ENCODE results near the gene RASSF7. TPM values are rescaled to one million over a fixed set of nuclear protein-coding genes. Genes with fewer than 3 reads are reported as not detected.

Gene RASSF7
- total and polyA plus RNA-seq, 10 of the 15 experiments (the other 5 are each of a cell fraction or from before 2014, with no cell fraction given), result 0.39 to 29.7 (median 13.2) TPM

DNA sequence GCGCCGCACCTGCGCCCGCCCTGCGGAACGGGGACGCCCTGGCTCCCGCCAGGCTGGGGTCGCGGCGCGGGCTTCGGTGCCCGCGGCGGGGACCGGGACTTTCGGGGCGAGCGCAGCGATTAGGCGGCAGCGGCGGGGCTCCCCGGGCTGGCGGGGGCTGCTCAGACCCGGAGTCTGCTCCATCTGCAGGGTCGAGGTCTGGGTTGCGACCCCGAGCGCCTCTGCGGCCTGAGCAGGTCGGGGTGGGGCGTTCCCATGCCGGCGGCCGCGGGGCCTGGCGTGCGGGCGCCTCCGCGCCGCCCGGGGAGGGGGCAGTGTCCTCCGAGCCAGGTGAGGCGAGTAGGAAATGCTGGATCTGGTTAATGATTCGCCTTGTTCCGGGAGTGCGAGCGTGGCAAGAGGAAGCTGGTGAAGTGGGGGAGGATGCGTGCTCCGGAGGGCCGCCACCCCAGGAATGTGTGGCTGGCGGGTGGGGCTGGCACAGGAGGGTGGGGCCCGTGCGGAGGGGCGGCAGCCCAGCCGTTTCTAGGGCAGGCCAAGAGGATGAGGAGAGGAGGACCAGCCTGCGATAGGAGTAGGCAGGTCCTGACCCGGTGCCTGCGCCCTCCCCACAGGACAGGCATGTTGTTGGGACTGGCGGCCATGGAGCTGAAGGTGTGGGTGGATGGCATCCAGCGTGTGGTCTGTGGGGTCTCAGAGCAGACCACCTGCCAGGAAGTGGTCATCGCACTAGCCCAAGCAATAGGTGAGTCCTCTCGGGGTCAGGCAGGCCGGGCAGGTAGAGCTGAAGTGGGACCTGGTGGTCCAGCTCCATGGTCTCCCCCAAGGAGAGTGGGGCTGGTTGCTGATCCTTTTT is 606 bp downstream of the RASSF7 start:
- no TSS peak for BruUV-seq (replicated peaks)
- H3K36me3 ChIP-seq (ENCODE audit: control insufficient read depth in 2 of 2, insufficient read depth in 2 of 2, low read length in 1 of 2), result no peaks in the 10 kb centered on the region; a peak in 1 of 4 replicates
- H3K4me2 ChIP-seq (ENCODE audit: control insufficient read depth, insufficient read depth), result peak overlapping the region; percentile 85
- FAIRE-seq (peak; percentile 49), DNase-seq (ENCODE audit: low read depth, low spot score) (no peak), ATAC-seq (peak; percentile 34)
- H3K9me3 ChIP-seq (replicated peaks; ENCODE audit: control insufficient read depth, insufficient read depth, low read length), result no peaks in the 10 kb centered on the region
- in situ Hi-C loops (cut with MboI) (no loop called here), intact Hi-C loops (cut with micrococcal nuclease; ENCODE audit: unreplicated experiment) (no loop called here)
- CTCF ChIA-PET, result no interaction called here
- 7% methylated on average over 53 of the region's 67 CpGs for WGBS (ENCODE audit: insufficient coverage, insufficient replicate concordance, low lambda C conversion rate, missing lambda C conversion rate)
- no peaks in the 10 kb centered on the region for H4K20me1 ChIP-seq (ENCODE audit: control insufficient read depth, insufficient read depth)
- POLR2A ChIA-PET, result interaction anchor here (1.1 kb wide), 1 partner anchor 165 kb away, joined by 4 read pairs; no protein-coding TSS in a partner anchor
- H3K4me3 ChIP-seq, result peak overlapping the region; percentile 89
- H2AFZ ChIP-seq (ENCODE audit: control insufficient read depth, low read depth, low read length), result peak overlapping the region; percentile 78
- RAD21 ChIA-PET (ENCODE audit: unreplicated experiment), result interaction anchor here (0.8 kb wide), 1 partner anchor 164 kb away, joined by 3 read pairs; no protein-coding TSS in a partner anchor
- H3K27me3 ChIP-seq (replicated peaks in 1 of 2; ENCODE audit: control insufficient read depth in 2 of 2, insufficient read depth in 2 of 2, low read length in 1 of 2), result peaks cover 0 to 5% of the 10 kb centered on the region in 2 experiments; a peak in 2 of 4 replicates
- H3K9ac ChIP-seq (ENCODE audit: control insufficient read depth, insufficient read depth, low read length), result peak overlapping the region; percentile 51
- SMC1A ChIA-PET (ENCODE audit: uncharacterized antibody, unreplicated experiment), result no interaction called here
- peak overlapping the region; percentile 37; the same call in 1 of the 2 replicates for H3K27ac ChIP-seq (ENCODE audit: control insufficient read depth, insufficient read depth)
- peaks cover 5% of the 10 kb centered on the region for H3K4me1 ChIP-seq (ENCODE audit: control insufficient read depth, insufficient read depth, low read length)
- peaks cover 11% of the 10 kb centered on the region for H3K79me2 ChIP-seq (ENCODE audit: control insufficient read depth, insufficient read depth, low read length)
- no peak for TF ChIP-seq TCF12 (IDR thresholded peaks at IDR 0.05; ENCODE audit: low read depth, low read length)
- TF ChIP-seq ESRRA (IDR thresholded peaks at IDR 0.05; ENCODE audit: low read length), result no peak
- TF ChIP-seq, protein P1, sequence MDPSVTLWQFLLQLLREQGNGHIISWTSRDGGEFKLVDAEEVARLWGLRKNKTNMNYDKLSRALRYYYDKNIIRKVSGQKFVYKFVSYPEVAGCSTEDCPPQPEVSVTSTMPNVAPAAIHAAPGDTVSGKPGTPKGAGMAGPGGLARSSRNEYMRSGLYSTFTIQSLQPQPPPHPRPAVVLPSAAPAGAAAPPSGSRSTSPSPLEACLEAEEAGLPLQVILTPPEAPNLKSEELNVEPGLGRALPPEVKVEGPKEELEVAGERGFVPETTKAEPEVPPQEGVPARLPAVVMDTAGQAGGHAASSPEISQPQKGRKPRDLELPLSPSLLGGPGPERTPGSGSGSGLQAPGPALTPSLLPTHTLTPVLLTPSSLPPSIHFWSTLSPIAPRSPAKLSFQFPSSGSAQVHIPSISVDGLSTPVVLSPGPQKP (IDR thresholded peaks at IDR 0.05; ENCODE audit: low read depth, low read length), result no peak
- TF ChIP-seq RELA (IDR thresholded peaks at IDR 0.05; ENCODE audit: borderline replicate concordance, partially characterized antibody), result no peak
- TF ChIP-seq, protein P2, sequence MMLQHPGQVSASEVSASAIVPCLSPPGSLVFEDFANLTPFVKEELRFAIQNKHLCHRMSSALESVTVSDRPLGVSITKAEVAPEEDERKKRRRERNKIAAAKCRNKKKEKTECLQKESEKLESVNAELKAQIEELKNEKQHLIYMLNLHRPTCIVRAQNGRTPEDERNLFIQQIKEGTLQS (IDR thresholded peaks at IDR 0.05; ENCODE audit: borderline replicate concordance, extremely low read depth, low read depth, low read length), result no peak
- TF ChIP-seq, protein P3, sequence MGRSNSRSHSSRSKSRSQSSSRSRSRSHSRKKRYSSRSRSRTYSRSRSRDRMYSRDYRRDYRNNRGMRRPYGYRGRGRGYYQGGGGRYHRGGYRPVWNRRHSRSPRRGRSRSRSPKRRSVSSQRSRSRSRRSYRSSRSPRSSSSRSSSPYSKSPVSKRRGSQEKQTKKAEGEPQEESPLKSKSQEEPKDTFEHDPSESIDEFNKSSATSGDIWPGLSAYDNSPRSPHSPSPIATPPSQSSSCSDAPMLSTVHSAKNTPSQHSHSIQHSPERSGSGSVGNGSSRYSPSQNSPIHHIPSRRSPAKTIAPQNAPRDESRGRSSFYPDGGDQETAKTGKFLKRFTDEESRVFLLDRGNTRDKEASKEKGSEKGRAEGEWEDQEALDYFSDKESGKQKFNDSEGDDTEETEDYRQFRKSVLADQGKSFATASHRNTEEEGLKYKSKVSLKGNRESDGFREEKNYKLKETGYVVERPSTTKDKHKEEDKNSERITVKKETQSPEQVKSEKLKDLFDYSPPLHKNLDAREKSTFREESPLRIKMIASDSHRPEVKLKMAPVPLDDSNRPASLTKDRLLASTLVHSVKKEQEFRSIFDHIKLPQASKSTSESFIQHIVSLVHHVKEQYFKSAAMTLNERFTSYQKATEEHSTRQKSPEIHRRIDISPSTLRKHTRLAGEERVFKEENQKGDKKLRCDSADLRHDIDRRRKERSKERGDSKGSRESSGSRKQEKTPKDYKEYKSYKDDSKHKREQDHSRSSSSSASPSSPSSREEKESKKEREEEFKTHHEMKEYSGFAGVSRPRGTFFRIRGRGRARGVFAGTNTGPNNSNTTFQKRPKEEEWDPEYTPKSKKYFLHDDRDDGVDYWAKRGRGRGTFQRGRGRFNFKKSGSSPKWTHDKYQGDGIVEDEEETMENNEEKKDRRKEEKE (IDR thresholded peaks at IDR 0.05), result no peak
- no peak for TF ChIP-seq CREB1 (IDR thresholded peaks at IDR 0.05; ENCODE audit: low read depth)
- no peak for TF ChIP-seq NR2C1 (IDR thresholded peaks at IDR 0.05)
- TF ChIP-seq LARP7 (IDR thresholded peaks at IDR 0.05), result peak; percentile 93; the same call in 1 of the 2 replicates
- no peak for TF ChIP-seq STAT1 (conservative IDR thresholded peaks at IDR 0.05)
- peak; percentile 37 for TF ChIP-seq KLF5 (IDR thresholded peaks at IDR 0.05; ENCODE audit: partially characterized antibody)
- TF ChIP-seq ZNF384 (IDR thresholded peaks at IDR 0.05; ENCODE audit: borderline replicate concordance, low read depth, low read length), result no peak
- no peak for TF ChIP-seq ZSCAN29 (IDR thresholded peaks at IDR 0.05)
- TF ChIP-seq, protein P4, sequence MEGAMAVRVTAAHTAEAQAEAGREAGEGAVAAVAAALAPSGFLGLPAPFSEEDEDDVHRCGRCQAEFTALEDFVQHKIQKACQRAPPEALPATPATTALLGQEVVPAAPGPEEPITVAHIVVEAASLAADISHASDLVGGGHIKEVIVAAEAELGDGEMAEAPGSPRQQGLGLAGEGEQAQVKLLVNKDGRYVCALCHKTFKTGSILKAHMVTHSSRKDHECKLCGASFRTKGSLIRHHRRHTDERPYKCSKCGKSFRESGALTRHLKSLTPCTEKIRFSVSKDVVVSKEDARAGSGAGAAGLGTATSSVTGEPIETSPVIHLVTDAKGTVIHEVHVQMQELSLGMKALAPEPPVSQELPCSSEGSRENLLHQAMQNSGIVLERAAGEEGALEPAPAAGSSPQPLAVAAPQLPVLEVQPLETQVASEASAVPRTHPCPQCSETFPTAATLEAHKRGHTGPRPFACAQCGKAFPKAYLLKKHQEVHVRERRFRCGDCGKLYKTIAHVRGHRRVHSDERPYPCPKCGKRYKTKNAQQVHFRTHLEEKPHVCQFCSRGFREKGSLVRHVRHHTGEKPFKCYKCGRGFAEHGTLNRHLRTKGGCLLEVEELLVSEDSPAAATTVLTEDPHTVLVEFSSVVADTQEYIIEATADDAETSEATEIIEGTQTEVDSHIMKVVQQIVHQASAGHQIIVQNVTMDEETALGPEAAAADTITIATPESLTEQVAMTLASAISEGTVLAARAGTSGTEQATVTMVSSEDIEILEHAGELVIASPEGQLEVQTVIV (IDR thresholded peaks at IDR 0.05; ENCODE audit: borderline replicate concordance, partially characterized antibody), result no peak
- no peak for TF ChIP-seq SPI1 (IDR thresholded peaks at IDR 0.05; ENCODE audit: borderline replicate concordance, insufficient read depth, low read depth, low read length)

Measured in GM12878 (cell line).